NCI-H446 treated with DMSO at 0.1 percent for 48 hours (cell line): ENCODE data around the gene ITPK1.

ENCODE experiments used
- DNase-seq: peaks from one replicate; lab custom pipeline; 2025; lab: John Stamatoyannopoulos, UW

ITPK1 gene

GRCh38 chr14:92937051-92937937, 178.4 kb downstream of the ITPK1 start:
- no peak for DNase-seq

DNA sequence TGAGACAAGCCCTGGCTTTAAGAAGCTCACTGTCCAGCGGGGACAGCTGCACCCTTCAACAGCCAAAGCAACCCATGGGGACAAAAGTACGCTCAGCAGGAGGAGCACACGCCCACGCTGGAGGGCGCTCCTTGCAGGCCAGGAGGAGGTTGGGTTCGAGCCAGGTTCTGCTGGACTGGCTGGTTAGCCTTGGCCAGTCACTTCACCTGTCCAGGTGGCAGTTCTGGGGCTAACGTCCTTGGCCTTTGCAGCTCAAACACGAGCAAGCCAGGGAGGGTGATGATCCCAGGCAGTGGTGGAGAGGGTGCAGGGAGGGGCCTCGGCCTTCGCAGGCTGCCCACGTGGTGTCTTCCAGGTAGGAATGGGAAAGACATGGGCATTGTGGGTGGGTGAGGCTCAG, 179.6 kb downstream of the ITPK1 start:
- no peak for DNase-seq

DNA sequence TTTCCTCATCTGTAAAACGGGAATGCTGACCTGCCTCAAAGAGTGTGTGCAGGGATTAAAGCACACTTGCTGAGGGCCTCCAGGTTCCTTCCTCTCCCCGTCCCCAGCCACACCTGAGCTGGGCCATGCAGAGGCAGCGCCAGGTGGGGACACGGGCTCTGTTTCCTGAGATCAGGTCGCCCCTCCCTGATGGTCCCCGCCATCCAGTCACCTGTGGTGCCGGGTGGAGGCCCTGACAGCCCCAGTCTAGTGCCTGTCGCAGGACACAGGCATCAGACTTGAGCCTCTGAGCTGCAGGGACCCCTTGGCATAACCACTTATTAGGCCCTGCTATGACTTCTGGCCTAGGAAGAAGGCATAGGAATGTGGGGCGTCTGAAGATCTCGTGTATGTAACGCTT, 180.3 kb downstream of the ITPK1 start:
- DNase-seq: no peak

DNA sequence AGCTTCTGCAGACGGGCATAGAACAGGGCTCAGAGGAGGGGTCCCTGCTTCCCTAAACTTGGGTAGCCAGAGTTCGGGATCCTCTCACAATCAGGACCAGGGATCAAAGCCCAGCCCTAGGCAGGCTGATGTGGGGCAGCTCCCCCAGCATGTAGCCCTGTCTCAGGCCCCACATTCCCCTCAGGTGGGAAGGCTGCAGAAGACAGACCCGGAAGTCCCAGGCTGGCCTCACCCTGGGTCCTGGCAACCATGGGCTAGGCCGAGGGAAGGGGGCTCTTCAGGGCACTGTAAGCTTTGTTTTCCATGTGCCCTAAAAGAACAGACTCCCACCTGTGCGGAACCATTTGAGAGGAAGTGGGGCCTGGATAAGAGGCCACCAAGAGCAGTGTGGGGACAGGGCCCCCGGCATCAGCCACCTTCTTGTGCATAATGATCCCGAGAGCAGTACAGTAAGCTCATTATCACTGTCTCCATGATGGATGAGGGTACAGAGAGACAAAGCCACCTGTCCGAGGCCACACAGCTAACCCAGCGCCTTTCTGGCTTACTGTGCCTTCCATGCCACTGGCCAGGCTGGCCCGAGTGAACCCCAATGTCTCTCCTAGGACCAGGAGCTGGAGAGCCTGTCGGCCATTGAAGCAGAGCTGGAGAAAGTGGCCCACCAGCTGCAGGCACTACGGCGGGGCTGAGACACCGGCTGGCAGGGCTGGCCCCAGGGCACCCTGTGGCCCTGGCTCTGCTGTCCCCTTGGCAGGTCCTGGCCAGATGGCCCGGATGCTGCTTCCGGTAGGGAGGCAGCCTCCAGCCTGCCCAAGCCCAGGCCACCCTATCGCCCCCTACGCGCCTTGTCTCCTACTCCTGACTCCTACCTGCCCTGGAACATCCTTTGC, 181.3 kb downstream of the ITPK1 start:
- no peak for DNase-seq

DNA sequence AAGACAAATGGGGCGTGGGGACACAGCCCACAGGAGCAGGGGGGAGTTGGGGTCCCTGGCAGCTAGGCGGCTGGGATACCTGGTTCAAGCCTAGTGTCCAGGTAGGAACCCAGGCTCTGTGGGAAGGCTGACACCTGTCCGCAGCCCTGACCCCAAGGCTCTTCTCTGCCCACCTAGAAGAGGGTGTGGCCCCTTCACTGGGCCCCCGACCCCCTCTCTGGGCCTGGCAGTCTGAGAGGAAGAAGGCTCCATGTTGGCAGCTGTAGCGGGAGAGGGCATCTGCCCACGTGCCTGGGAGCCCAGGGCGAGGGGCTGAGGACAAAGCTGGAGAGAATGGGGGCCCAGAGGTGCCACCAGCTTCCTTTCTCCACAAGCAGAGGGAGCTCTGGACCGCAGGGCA, 182.2 kb downstream of the ITPK1 start:
- no peak for DNase-seq

DNA sequence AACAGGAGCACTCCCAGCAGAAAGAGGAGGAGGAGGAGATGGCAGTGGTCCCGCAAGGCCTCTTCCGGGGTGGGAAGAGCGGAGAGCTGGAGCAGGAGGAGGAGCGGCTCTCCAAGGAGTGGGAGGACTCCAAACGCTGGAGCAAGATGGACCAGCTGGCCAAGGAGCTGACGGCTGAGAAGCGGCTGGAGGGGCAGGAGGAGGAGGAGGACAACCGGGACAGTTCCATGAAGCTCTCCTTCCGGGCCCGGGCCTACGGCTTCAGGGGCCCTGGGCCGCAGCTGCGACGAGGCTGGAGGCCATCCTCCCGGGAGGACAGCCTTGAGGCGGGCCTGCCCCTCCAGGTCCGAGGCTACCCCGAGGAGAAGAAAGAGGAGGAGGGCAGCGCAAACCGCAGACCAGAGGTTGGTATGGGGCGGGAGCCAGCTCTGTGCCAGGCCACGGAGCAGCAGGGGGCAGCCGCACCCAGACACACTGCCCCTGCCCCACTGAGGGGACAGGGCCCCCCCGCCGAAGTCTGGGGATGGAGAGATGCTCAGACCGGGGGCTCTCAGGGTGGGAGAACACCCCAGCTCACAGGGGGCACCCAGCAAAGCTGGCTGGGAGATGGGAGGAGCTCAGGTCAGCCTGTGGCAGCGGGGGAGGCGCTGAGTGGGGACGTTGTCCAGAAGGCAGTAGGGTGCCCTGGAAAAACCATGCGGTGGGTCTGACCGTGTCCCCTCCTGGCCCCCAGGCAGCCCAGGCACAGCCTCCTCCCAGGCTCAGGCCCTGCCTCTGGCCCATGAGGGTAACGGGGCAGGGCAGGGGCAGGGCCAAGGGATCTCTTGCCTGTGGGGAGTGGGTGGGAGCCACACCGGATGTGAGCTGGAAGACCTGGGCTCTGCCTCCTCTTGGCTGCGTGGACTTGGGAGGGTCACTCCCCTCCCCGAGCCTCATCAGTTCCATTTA, 183.0 kb downstream of the ITPK1 start:
- DNase-seq: no peak

- no peak for DNase-seq
Observed at GRCh38 chr14:92931681-92932447, 183.9 kb downstream of the ITPK1 start.

DNA sequence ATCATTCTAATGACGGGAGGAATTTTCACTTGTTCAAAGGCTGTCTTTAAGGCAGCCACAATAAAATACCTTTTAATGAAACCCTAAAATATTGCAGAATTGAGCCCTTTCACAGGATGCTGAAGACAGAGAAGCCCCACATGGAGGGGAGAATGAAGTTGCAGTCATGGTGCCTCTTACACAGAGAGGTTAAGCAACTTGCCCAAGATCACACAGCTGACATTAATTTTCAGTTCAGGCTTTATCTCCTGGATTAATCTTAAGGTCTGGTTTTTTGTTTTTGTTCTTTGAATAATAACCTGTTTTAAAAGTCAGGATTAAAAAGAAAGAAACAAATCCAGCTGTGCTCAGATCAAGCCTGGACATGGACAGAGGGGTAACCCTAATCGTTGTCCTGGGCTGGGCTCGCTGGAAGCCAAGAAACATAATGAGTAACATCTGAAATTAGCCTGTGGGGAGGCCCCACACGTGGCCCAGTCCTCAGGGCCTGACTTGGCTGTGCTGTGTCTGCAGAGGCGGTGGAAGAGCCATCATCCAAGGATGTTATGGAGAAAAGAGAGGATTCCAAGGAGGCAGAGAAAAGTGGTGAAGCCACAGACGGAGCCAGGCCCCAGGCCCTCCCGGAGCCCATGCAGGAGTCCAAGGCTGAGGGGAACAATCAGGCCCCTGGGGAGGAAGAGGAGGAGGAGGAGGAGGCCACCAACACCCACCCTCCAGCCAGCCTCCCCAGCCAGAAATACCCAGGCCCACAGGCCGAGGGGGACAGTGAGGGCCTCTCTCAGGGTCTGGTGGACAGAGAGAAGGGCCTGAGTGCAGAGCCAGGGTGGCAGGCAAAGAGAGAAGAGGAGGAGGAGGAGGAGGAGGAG, 184.8 kb downstream of the ITPK1 start:
- DNase-seq: no peak

GRCh38 chr14:92929689-92930608, 185.8 kb downstream of the ITPK1 start:
- no peak for DNase-seq

DNA sequence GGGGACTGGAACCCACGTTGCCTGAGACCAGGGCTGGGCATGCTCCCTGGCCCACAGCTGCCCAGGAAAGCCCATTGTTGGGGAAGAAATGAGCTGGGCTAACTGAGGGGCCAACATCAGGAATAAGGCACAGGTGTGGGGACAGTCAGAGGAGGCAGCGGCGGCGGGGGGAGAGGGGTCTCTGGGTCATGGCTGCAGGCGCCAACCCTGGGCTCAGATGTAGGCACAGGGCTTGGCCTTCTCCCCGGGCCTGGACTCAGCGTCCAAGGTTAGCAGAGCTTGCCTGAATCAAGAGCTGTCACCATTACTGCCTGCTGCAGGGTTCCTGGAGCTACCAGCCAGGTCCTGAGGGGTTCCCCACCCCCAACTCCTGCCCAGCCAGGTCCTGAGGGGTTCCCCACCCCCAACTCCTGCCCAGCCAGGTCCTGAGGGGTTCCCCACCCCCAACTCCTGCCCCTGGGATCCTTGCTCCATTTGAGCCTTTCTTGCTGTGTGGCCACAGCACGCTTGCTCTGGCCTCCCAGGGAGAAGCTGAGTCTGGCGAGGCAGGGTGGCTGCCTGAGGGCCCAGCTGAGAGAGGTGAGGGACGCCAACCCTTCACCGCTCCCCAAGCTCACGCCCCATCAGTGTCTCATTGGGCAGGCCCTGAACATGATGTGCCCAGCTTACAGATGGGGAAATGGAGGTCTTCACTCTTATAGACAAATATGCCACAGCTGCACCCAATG, 186.6 kb downstream of the ITPK1 start:
- DNase-seq: no peak

GRCh38 chr14:92928258-92928629, 187.5 kb downstream of the ITPK1 start:
- no peak for DNase-seq

DNA sequence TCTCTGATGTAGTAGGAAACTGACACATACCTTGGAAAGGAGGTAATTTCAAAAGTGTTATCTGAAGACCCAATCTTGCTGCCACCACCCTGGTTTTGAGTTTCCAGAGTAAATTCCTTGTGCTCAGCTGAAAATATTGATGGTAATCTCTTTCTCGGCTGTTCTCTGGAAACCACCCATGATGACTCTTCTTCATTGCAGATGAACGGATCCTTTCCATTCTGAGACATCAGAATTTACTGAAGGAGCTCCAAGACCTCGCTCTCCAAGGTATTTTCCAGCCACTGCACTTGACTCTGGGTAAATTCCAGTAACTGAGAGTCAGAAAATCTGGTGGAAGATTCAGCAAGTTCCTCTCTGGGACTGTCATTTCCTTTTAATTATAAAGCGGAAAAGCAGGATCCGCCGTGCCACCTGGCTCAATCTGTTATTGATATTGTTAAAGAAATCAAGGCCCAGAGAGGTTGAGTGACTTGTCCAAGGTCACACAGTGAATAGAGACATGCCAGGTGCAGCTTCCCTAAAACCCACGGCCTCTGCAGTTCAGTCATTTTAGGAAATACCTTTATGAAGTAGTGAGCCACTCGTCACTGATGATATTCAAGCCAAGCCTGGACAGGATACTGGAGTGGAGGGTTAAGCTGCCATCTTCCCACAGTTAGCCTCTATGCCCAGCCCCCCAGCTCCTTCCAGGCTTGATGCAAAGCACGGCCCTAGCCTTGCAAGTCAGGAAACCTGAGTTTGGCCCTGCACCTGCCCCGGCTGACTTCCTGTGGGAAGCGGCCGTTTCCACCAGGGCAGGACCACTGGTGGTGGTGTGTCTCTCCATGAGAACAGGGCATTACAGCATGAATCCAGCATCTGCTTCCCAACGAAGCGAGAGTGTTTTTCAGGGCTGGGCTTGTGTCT, 188.1 kb downstream of the ITPK1 start:
- no peak for DNase-seq

DNA sequence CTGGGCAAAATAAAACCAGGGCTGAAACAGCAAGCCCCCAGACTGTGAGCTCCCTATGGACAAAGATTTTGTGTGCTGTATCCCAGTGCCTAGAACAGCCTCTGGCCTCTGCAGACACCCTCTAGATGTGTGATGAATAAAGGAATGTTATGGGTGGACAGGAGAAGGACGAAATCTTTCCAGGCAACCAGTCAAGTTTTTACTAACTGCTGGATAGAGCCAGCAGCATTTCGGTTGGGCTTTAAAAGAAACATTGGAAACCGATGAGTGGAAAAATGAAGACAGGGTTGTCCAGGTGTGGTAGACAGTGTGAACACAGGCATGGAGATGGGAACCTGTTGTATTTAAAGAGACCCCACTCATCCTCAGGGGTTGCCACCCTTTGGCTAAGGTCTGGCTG, 188.8 kb downstream of the ITPK1 start:
- DNase-seq: no peak

- no peak for DNase-seq
Observed at GRCh38 chr14:92926180-92926845, 189.4 kb downstream of the ITPK1 start.

GRCh38 chr14:92925446-92925845, 190.3 kb downstream of the ITPK1 start:
- DNase-seq: no peak

DNA sequence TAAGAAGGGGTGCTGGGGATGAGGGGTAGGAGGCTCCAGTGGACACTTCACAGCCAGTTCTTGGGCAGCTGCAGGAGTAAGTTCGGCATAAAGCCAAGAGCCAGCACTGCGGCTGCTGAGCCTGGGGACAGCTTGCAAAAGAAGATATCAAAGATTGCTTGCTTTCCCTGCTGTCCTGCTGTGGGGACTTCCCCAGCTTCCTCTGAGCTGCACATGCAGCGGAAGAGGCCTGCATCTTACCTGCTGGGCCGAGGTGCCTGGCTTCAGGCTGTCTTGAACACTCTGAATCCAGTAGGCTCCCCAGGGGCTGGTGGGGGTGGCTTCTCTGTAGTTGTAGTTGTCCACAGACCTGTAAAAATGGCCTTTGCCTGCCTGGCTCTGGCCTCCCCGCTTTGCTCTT, 191.5 kb downstream of the ITPK1 start:
- no peak for DNase-seq

DNA sequence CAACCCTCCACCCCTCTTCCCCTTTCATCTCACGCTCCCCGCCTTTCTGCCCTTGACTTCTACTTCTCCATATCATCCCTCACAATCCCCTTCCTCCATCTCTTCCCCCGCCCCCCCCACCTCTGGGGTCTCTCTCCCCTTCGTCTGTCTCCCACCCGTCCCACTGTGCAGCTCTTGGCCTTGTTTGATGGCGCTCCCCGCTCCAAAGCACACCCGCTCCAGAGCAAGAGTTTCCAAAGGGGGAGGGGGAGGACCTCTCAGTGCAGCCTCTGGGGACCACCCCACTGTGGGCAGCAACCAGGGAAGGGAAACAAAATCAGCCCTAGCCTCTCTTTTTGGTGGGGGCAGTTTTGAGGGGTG, 192.0 kb downstream of the ITPK1 start:
- no peak for DNase-seq
